Right hindlimb (tissue), 1 donor: ENCODE results near the gene KATNIP.

Experiments
- DNase-seq: peaks from one replicate; pipeline ENCODE4 v3.0.0-alpha.2; 2018

The KATNIP gene

GRCh38 chr16:27586711-27587110 is 36.8 kb downstream of the KATNIP start:
- no peak for DNase-seq

GRCh38 chr16:27588057-27588456 is 38.1 kb downstream of the KATNIP start:
- DNase-seq: no peak

GRCh38 chr16:27591837-27592236 is 41.9 kb downstream of the KATNIP start:
- DNase-seq: no peak

- no peak for DNase-seq
Measured at GRCh38 chr16:27595475-27595874, 45.5 kb downstream of the KATNIP start.

- DNase-seq: no peak
Measured at GRCh38 chr16:27595993-27596392, 46.0 kb downstream of the KATNIP start.

- DNase-seq: no peak
Measured at GRCh38 chr16:27596411-27596810, 46.5 kb downstream of the KATNIP start.

- DNase-seq: no peak
Measured at GRCh38 chr16:27597361-27597760, 47.4 kb downstream of the KATNIP start.

GRCh38 chr16:27598220-27598619 is 48.3 kb downstream of the KATNIP start:
- DNase-seq: no peak

- peak; percentile 53 for DNase-seq
Measured at GRCh38 chr16:27598931-27599565, 49.1 kb downstream of the KATNIP start.

GRCh38 chr16:27599606-27600005 is 49.7 kb downstream of the KATNIP start:
- no peak for DNase-seq
